GM18507 (cell line): ENCODE data around the gene RGS17.
A peak's percentile ranks its signal among the peaks of the same experiment; 100 is the strongest.
"Not testable (repeated sequence)": the region's sequence is repeated elsewhere in the genome, so short reads cannot be mapped to it uniquely, and the experiment has no call there.

Experiments
- DNase-seq: peaks from one replicate; pipeline ENCODE4 v3.0.0; 2011; ENCODE audit warnings: low read depth; ENCODE audit not compliant: insufficient read length; ENCODE audit errors: extremely low spot score
- FAIRE-seq: peaks from 2 replicates; lab custom pipeline; 2011; peaks lifted over from hg19 to GRCh38; lab: Jason Lieb, UNC

RGS17 gene

DNA sequence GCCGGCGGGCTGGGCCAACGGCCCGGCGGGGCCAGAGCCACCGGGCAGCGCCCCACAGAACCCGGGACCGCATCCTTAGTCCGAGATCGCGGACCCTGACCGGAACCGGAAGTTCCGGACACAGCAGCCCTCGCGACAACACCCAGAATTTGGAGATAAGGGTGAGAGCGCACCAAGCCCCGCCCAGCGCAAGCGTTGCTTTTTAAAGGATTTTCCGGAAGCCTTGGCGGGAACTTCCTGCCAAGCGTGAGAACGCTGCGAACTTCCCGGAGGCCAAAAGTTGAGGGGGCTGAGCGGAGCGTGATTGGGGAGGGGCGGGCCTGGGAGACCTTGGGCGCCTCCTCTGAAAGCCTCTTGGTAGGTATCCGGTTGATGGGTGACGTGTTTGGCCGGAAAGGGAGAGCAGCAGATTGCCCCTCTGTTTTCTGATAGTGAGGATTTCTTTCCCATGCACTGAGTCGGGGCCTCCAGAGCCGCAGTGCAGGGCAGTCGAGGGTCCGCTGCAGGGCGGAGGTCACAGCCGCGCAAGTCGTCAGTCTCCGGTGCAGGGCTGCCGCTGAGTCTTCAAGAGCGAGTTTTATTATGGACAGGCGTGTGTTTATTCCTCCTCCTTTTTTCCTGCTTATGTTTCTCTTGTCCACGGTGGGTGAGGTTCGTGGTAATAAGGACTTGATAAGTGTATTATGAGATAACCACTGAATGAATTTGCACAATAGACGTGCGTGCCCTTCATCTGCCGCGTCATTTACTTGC, 128.3 kb downstream of the RGS17 start, which contains the start of gene MTRF1L:
MTRF1L (minus strand) TSS at position 97 of the 753 bp plus-strand sequence; CDS start at position 73, 24 bp downstream.
- FAIRE-seq, result peak; percentile 99
- DNase-seq, result peak; percentile 80

DNA sequence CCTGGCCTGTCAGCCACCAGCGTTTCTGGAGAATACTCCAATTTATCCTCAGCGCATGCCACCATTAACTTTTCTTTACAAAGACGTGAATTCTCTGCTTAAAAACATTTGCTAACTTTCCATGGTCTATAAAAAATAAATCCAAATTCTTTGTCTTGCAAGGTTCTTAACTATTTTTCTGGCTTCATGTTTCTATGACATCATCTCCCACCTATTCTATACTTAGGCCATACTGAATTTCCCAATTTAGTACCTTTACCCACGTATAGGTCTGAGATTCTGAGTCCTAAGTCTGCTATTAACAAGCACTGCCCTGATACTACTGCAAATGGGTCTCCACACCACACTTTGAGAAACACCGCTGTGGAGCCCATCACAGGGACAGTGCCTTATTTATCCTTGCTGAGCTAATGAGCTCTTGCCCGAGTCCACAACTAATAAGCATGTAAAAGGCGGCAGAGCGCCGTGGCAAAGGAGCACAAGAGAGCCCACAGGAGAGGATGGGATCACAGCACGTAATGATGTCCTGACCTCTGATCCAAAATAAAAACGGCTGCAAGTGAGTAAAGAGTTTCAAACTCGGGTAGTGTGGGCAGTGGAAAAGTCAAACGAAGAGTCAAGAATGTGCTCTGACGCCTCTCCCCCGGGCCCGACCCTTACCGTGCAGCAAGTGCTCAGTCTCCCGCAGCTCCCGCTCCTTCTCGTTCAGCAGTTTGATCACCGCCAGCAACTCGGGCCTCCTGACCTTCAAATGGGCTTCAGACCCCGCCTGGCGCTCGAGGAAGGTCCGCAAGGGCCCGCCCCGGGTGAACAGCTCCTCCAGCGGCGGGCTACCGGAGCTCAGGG, 129.1 kb downstream of the RGS17 start:
- FAIRE-seq, result peak; percentile 5
- DNase-seq, result no peak

DNA sequence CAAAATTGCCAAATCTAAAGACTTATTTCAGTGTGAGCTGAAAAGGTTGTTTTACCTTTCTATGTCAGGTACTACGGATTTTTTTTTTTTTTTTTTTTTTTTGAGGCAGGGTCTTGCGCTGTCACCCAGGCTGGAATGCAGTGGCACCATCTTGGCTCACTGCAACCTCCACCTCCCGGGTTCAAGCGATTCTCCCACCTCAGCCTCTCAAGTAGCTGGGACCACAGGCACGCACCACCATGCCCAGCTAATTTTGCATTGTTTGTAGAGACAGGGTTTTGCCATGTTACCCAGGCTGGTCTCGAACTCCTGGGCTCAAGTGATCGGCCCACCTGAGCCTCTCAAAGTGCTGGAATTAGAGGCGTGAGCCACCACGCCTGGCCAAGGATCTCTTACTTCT, 130.3 kb downstream of the RGS17 start:
- not testable (repeated sequence) for DNase-seq

DNA sequence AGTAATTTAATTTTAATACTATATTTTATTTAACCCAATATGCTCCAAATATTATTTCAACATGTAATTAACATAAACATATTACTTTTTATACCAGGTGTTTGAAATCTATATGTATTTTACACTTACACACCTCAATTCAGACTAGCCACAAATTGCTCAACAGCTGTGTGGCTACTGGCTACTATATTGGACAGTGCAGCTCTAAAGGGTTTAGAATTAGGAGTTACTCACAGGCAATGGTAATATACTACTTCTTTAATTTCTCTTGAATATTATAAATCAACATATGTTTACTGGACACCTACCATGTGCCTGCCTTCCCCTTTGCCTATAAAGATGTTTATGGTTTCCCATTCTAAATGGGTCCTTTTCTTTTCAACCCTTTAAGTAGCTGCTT, 130.8 kb downstream of the RGS17 start:
- DNase-seq (no peak), FAIRE-seq (no peak)

More for the DNA sequence above, 130.3 kb downstream of the RGS17 start:
- FAIRE-seq, result not testable (repeated sequence)

DNA sequence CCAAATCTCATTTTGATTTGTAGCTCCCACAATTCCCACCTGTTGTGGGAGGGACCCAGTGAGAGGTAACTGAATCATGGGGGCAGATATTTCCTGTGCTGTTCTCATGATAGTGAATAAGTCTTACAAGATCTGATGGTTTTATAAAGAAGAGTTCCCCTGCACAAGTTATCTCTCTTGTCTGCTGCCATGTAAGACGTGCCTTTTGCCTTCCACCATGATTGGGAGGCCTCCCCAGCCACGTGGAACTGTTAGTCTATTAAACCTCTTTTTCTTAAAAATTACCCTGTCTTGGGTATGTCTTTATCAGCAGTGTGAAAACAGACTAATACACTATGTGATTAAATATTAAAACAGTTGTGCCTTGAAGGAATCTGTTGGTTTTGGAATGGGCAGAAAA, 131.5 kb downstream of the RGS17 start:
- FAIRE-seq, DNase-seq: not testable (repeated sequence)

DNA sequence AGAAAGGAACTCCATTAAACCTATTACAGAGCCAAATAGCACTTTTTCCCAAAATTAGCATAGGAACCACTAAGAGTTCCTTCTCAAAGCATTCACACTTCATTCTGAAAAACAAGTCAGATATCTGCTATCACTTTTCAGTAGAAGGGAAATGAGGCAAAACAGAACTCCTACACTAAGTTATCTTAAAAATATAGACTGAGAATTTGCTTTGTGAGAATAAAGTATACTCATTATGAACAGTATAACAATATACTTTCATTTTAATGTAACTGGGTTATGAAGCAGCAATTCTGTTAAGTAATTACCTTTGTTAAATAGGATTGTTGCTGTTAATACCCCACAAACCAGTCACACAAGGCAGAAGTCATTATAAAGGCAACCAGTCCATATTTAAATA, 137.2 kb downstream of the RGS17 start:
- DNase-seq (no peak), FAIRE-seq (no peak)

DNA sequence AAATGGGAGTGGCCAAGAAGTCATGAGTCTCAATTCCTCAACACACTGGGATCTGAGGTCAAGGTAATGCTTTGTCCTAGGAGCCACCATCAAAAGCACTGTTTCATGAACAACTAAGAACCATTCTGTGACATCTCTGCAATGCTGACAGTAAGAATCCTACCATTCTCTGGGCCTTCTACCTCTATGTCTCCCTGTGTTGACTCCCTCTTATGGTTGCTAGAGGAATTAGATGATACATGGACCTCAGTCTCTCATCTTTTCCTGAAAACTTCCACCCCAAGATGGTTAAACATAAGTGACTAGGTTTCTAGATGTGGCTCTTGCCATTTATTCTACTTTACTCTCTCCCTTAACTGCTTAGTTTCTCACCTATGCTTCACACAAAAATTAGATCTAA, 137.7 kb downstream of the RGS17 start:
- DNase-seq, result no peak
- peak; percentile 60 for FAIRE-seq

DNA sequence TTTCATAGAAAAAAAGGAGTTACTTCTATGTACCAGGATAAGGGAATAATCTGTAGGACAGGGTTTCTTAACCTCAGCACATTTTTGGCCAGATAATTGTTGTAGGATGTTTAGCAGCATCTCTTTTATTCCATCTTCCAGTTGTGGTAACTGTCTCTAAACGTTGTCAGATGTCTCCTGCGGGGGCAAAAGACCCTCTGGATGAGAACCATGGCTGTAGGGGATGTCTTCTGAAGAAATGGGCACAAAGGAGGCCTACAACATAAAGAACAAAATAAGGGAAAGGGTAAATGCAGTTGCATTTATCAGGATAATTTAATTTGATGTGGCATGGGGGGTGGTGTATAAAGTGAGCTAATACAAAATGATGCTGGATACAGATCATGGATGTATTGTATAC, 144.1 kb downstream of the RGS17 start:
- no peak for FAIRE-seq
- DNase-seq, result no peak

DNA sequence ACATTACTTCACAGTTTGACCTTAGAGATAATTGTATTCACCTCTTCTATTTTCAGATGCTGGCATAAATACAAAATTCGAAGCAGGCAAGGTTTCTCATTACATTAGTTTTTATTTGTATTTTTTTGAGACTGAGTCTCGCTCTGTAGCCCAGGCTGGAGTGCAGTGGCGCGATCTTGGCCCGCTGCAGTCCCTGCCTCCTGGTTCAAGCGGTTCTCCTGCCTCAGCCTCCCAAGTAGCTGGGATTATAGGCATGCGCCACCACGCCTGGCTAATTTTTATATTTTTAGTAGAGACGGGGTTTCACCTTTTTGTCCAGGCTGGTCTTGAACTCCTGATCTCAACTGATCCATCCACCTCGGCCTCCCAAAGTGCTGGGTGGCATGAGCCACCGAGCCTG, 145.8 kb downstream of the RGS17 start:
- DNase-seq, FAIRE-seq: not testable (repeated sequence)

DNA sequence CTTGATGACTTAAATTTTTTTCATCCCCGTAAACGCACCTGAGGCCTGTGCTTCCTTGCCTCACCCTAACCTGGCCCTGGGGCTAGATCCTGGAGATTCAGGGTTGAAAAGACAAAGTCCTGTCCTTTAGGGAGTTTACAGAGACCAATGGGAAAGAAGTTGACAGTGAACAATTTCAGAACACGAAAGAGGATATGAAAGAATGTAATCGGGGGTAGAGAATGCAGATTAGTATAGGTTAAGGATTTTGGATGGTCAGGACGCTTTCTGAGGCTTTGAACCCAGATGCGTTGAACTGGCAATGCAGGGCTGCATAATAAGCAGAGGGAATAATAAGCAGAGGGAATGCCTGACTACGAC, 146.6 kb downstream of the RGS17 start:
- FAIRE-seq (no peak), DNase-seq (no peak)

DNA sequence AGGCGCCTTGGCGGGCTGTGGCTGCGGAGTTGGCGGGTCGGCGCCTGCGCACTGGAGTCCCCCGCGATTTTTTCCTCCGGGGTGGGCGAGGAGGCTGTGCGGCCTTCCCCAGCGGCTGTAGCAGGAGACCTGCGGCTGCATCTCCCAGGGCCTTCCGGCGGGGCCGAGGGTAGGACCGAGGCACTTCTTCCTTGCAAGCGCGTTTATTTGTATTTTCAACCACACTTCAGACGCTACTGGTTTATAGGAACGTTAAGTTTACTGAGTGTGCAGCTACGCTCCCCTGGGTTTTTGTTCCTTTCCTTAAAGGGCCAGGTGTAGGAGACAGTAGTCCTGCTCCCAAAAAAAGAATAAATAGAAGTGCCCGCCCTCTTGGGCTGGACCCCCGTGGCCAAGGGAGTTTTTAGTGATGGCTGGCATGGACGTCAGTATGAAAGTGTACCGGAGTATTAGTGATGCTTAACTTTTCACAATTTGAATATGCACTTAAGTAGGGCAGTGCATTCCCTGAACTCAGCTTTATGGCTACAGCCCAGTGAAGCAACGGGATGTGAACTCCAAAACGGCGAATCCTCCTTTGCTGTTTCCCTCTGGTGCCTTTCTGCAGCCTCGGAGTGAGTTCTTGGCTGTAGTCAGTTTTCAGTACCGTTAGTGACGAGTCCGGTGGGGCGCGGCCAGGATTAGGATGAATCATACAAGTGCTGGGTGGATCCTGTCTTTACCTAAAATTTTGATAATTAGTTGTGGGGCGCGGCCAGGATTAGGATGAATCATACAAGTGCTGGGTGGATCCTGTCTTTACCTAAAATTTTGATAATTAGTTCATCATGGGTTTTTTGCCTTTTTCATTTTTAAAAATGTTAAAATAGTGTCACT, 147.2 kb downstream of the RGS17 start:
- DNase-seq, result peak; percentile 88
- FAIRE-seq, result no peak

DNA sequence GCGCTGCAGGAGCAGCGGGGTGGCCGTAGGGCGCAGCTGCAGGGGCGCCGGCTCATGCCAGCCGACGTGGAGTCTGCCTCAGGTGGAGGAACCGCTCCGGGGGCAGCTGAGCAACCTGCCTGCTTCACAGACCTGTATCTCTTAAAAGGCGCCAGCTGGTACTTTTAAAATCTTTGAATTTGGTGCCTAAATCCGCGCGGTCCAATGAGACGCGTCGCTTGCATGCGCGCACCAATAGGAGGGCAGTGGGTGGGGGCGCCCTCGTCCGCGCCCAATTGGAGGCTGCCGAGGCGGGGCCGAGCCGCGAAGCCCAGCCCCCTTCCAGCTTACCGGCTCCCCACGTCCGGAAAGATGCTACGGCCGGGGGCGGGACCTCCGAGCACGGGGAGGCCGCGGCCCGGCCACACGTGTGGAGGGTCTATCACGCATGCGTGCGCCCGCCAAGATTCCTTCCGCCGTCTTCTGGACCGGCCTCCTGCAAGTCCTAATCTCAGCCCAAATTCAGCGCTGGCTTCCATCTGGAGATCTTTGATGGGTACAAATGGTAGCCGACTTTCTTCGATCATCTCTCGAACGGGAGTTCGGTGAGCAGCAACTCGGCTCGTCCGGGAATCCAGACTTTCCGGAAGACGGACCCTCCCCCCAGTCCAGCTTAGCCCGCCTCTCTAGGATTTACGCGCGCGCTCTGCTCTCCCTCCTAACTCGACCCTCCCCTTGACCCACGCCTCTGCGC, 148.0 kb downstream of the RGS17 start, which contains the start of gene FBXO5:
FBXO5 (minus strand) TSS at position 138 of the 733 bp plus-strand sequence; CDS start at position 56, 82 bp downstream.
- peak; percentile 81 for DNase-seq
- FAIRE-seq, result peak; percentile 96

DNA sequence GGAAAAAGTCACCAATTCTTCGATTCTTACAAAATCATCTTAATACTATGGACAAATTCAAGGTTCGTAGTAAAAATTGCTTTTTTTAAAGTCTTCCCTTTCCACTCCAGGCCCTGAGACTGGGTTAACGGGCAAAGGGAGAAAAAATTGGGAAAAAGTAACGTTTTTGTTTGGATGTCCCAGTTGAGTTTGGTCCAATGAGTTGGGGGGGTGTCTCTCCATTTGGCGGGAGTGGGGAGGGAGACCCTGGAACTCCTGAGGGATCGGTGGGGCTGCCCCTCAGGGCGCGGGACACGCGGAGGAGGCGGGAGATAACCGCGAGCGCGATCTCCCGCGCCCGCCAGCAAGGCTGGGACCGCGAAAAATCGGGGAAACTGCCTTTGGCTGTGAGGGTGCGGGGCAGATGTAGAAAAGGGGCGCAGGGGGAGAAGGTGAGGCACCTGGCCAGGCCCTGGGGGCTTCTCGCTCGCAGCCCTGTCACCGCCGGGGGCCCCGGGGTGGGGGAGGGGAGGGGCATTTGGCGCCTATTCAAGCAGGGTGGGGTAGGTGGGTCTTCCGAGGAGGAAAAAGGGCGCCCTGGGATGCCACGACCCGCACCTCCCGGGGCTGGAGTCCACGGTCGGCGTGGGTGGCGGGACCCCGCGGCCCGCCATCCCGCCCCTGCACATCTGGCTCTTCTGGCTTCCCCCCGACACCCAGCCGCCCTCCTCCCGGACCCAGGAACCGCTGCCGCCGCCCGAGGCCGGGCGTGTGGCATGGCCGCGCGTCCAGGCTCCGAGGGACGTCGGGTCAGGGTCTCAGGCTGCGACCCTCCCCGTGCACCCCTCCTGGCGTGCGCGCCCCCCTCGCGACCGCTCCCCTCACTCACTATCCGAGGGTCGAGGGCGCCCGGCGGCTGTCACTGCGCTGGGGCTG, 148.8 kb downstream of the RGS17 start:
- DNase-seq, result no peak
- FAIRE-seq, result no peak

DNA sequence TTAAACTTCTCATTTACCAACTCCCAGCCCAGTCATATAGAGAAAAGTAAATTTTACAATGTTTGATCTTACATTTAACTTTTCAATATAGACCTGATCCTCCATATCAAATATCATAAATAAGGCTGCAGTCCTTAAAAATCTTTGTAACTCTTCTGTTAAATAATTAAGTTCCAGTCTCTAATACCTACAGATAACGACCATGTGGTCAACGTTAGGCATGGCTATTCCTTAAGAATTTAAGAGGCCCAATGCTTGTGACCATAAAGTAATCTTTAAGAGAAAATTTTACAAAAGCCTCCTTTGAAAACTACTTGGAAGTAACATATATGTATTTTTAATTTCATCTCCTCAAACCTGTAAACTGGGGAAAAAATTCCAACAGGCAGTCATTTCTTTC, 149.9 kb downstream of the RGS17 start:
- no peak for FAIRE-seq
- no peak for DNase-seq

DNA sequence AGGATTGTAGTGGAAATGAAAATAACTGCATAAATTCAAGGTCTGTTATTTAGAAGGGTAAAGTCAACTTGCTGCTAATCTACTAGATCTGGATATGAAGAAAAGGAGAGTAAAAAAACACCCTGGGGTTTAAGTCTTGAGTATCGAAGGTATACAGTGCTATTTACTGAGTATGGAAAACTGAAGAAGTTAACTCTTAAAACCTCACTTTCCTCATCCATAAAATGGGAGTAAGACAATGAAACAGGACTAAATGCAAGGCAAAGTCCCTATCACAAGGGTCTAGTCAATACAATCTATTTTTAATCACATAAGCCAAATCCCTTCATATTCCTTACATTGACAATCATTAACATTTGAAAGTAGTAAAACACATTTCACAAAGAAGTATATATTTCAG, 150.4 kb downstream of the RGS17 start:
- DNase-seq, result no peak

DNA sequence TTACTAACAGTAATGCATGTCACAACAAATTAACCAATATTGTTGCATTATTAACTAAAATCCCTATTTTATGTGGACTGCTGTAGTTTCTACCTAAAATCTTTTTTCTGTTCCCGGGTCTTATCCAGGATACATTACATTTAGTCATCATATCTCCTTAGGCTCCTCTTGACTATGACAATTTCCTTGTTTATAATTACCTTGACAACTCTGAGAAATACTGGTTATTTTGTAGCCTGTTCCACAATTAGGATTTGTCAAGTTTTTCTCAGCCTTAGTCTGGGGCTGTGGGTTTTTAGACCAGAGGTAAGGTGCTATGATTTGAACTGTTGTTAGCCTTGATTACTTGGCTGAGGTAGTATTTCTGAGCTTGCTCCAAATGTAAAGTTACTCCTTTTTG, 152.0 kb downstream of the RGS17 start:
- FAIRE-seq, result no peak

More for the DNA sequence above, 150.4 kb downstream of the RGS17 start:
- no peak for FAIRE-seq

DNA sequence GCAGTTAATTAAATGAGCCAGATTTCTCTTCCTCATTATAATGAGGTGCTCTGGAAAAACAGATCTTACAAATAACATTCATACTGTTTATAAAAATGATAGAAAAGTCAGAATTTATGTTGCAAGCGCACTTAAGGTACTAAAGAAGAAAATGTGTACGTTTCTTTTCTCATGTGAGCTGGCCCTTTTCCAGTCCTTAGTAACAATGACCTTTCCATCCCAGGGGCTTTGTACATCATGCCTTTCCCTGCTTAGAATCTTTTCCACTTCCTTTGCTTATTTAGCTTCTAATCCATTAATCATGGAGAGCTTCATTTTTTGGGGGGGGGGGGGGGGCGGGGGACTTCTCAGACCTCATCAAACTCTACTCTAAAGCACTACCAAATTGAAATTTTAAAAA, 153.0 kb downstream of the RGS17 start:
- no peak for DNase-seq
- no peak for FAIRE-seq

More for the DNA sequence above, 152.0 kb downstream of the RGS17 start:
- no peak for DNase-seq

DNA sequence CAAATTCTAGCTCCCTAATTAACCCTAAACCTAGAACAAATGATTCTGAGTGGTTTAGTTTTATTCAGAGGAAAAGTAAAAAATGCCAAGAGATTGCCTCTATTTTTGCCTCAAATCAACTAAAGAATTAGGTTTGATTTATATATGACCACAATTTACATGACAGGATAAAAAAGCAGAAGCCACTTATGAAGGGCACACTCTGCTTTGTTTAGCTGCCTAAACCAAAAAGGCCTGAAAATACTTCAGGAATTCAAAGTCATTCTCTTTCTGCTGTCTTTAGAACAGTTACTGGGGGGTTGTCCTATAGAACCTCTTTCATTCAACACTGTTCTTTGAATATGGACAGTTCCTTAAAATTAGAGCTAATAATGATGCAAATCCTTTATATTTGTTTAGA, 153.5 kb downstream of the RGS17 start:
- no peak for FAIRE-seq
- DNase-seq, result no peak
